Fibroblast of lung (primary cell): ENCODE data around the gene JAZF1.

Source experiments
- CTCF ChIP-seq, 2 donors: IDR thresholded peaks in 1 of 2; conservative IDR thresholded peaks in 1 of 2; 1 replicate in 1 of 2; 2 replicates in 1 of 2; pipeline ENCODE4 v1.5.1; 2011 to 2012; ENCODE audit warnings: low read length in 2 of 2, control low read depth in 1 of 2, inconsistent platforms in 1 of 2, low read depth in 1 of 2, mild to moderate bottlenecking in 1 of 2
- EZH2 ChIP-seq: IDR thresholded peaks from 2 replicates; pipeline ENCODE4 v1.5.1; 2012; ENCODE audit warnings: low read length, control low read depth, mild to moderate bottlenecking; ENCODE audit errors: missing control alignments

GRCh38 chr7:27890205-27890849 is 290.3 kb downstream of the JAZF1 start:
- TF ChIP-seq CTCF (conservative IDR thresholded peaks at IDR 0.05 in 1 of 2, IDR thresholded peaks at IDR 0.05 in 1 of 2; ENCODE audit: low read depth in 1 of 2, low read length in 2 of 2) (no peak), EZH2 (no peak)
